Right cardiac atrium (tissue), 5 donors: Measurements from ENCODE around the gene CPVL. TPM values are rescaled to one million over a fixed set of nuclear protein-coding genes. Genes with fewer than 3 reads are reported as not detected.

ENCODE experiments used
- ATAC-seq, 2 donors: fragments of 200-7000 bp; cut with Tn5 transposase; one replicate each; pipeline versions ENCODE4 v1.8.0 to v1.9.1; 2020; ENCODE audit warnings: moderate library complexity in 2 of 2, mild to moderate bottlenecking in 1 of 2
- DNase-seq, 3 donors: peaks; one replicate each; pipeline ENCODE4 v3.0.0-alpha.2; 2020
- H3K27ac ChIP-seq: one replicate; pipeline ENCODE4 v1.5.1; 2013; ENCODE audit warnings: mild to moderate bottlenecking, low read length, control low read depth, moderate library complexity
- H3K27me3 ChIP-seq: one replicate; pipeline ENCODE4 v1.6.1; 2013; ENCODE audit not compliant: control insufficient read depth, insufficient read depth
- H3K4me1 ChIP-seq: one replicate; pipeline ENCODE4 v1.6.1; 2013; ENCODE audit warnings: low read length; ENCODE audit not compliant: control insufficient read depth, insufficient read depth
- H3K4me3 ChIP-seq: one replicate; pipeline ENCODE4 v1.5.1; 2013; ENCODE audit warnings: low read length, control low read depth
- H3K9me3 ChIP-seq: one replicate; pipeline ENCODE4 v1.6.1; 2013; ENCODE audit warnings: low read length; ENCODE audit not compliant: control insufficient read depth
- whole genome bisulfite sequencing: extraction: QIAGEN DNeasy Blood & Tissue Kit; methylation state at CpG from one replicate; pipeline ENCODE4 v1.1.7; 2013; 5-methylcytosine and 5-hydroxymethylcytosine counted together
- intact Hi-C, 4 donors: fragments of 100-400 bp; cut with DNase I; formaldehyde crosslinking; loops; one replicate each; pipeline versions ENCODE4 v1.11.0 to v1.14.0; 2022 to 2023
- polyA plus RNA-seq: library from polyadenylated mRNA; stranded (reverse); fragments of 200-250 nt; gene quantifications from one replicate; pipeline ENCODE4 v1.2.3, GENCODE V29; 2013
- total RNA-seq, 4 donors: library from RNA; stranded (reverse); fragmentation: NEBNext Ultra II Directional; extraction: Animal tissue kit (Norgen Biotek cat#: 25700); gene quantifications; one replicate each; pipeline ENCODE4 v1.2.1, GENCODE V29; 2021
- donor health status: healthy with polysubstance abuse.
- donor health status: DM: no; HTN: yes; CAD: no.
- donor health status: DM: no; HTN: no; CAD: no.
- donor health status: DM: no; HTN: yes; CAD: no; lungs with severe emphysema.
- donor health status: DM: yes; HTN: yes; CAD: no.

The CPVL gene
- total and polyA plus RNA-seq, 5 donors: 3.2 to 14.4 (median 10.4) TPM

- Histone ChIP-seq H3K4me3 (no peak overlapping the region), H3K27ac (peak overlapping the region; percentile 25), H3K4me1 (peaks cover 16% of the 10 kb centered on the region), H3K9me3 (no peaks in the 10 kb centered on the region), H3K27me3 (no peaks in the 10 kb centered on the region)
- WGBS: 77% methylated on average over 11 of the region's 11 CpGs
- DNase-seq (no peak), ATAC-seq (no peak)
- intact Hi-C loops: no loop called here
Observed at GRCh38 chr7:28986028-28986764, 160.1 kb downstream of the CPVL start.

GRCh38 chr7:28984631-28985030, 161.7 kb downstream of the CPVL start:
- Histone ChIP-seq H3K27ac (peak overlapping the region; percentile 54), H3K9me3 (no peaks in the 10 kb centered on the region), H3K4me3 (no peak overlapping the region), H3K4me1 (peaks cover 16% of the 10 kb centered on the region), H3K27me3 (no peaks in the 10 kb centered on the region)
- ATAC-seq (peak; percentile 30 to 63), DNase-seq (peak; percentile 60 to 82 (median 72))
- intact Hi-C loops: no loop called here
- 68% methylated on average over 4 of the region's 4 CpGs for WGBS

DNA sequence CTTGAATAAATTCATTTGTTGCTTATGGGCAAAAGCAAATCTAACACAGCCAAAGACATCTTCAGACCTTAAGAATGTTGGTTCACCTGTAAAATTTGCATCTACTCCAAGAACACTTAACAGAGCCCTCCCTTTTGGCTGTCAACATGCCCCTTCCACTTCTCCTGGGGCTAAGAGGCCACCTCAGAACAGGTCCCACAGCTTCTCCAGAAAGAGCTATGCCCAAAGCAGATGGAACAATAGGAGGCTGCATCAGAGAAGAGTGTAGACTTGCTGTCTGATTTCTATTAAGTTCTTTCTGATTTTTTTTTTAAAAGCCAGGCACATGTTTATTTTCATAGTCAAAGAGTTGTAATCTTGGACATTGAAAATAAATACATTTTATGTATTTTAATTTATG, 162.1 kb downstream of the CPVL start:
- Histone ChIP-seq H3K4me1 (peaks cover 15% of the 10 kb centered on the region), H3K4me3 (no peak overlapping the region), H3K27me3 (no peaks in the 10 kb centered on the region), H3K27ac (no peak overlapping the region), H3K9me3 (no peaks in the 10 kb centered on the region)
- intact Hi-C loops: no loop called here
- no peak for DNase-seq
- ATAC-seq: no peak

GRCh38 chr7:28983396-28984190, 162.7 kb downstream of the CPVL start:
- intact Hi-C loops: no loop called here
- no peaks in the 10 kb centered on the region for H3K27me3 ChIP-seq
- no peak for ATAC-seq
- peaks cover 15% of the 10 kb centered on the region for H3K4me1 ChIP-seq
- WGBS: 91% methylated on average over 4 of the region's 4 CpGs
- no peak overlapping the region for H3K27ac ChIP-seq
- H3K9me3 ChIP-seq: no peaks in the 10 kb centered on the region
- DNase-seq: no peak
- H3K4me3 ChIP-seq: no peak overlapping the region

DNA sequence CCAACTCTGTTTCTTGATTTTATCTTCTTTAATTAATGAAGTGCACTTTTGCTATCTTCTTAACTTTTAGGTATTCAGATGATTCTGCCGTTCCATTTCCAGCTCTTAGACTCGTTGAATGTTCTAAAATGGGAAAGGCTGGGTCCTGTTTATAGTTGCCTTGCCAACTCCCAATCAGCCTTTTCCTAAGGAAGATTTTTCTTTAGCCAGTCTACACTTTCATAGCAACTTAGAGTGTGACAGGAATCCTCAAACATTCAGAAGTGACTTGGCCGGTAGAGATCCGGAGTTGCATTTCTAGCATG, 165.2 kb downstream of the CPVL start:
- Histone ChIP-seq H3K27ac (no peak overlapping the region), H3K27me3 (no peaks in the 10 kb centered on the region), H3K4me3 (no peak overlapping the region), H3K4me1 (peaks cover 4% of the 10 kb centered on the region), H3K9me3 (no peaks in the 10 kb centered on the region)
- 44% methylated on average over 4 of the region's 4 CpGs for WGBS
- DNase-seq (no peak), ATAC-seq (no peak)
- intact Hi-C loops: no loop called here

- ATAC-seq (peak; percentile 29 to 32), DNase-seq (peak in 1 of 3 donors; percentile 50)
- intact Hi-C loops: no loop called here
- Histone ChIP-seq H3K27me3 (no peaks in the 10 kb centered on the region), H3K4me3 (no peak overlapping the region), H3K9me3 (no peaks in the 10 kb centered on the region), H3K4me1 (peaks cover 2% of the 10 kb centered on the region), H3K27ac (no peak overlapping the region)
- WGBS: 73% methylated on average over 8 of the region's 8 CpGs
Observed at GRCh38 chr7:28980451-28981160, 165.7 kb downstream of the CPVL start.

GRCh38 chr7:28979776-28980175, 166.6 kb downstream of the CPVL start:
- no peak overlapping the region for H3K27ac ChIP-seq
- H3K4me1 ChIP-seq: peaks cover under 1% of the 10 kb centered on the region
- H3K4me3 ChIP-seq: no peak overlapping the region
- intact Hi-C loops: no loop called here
- ATAC-seq: peak; percentile 80 to 87
- H3K9me3 ChIP-seq: no peaks in the 10 kb centered on the region
- WGBS: 67% methylated on average over 3 of the region's 3 CpGs
- peak; percentile 47 to 81 (median 75) for DNase-seq
- H3K27me3 ChIP-seq: no peaks in the 10 kb centered on the region

- ATAC-seq: no peak
- Histone ChIP-seq H3K4me3 (no peak overlapping the region), H3K4me1 (no peaks in the 10 kb centered on the region), H3K27me3 (no peaks in the 10 kb centered on the region), H3K27ac (no peak overlapping the region), H3K9me3 (peaks cover 3% of the 10 kb centered on the region)
- intact Hi-C loops: no loop called here
- 29% methylated on average over 1 of the region's 1 CpG for WGBS
- DNase-seq: no peak
Observed at GRCh38 chr7:28977881-28978280, 168.5 kb downstream of the CPVL start.

- no peak overlapping the region for H3K27ac ChIP-seq
- intact Hi-C loops: no loop called here
- no peak for ATAC-seq
- 58% methylated on average over 3 of the region's 3 CpGs for WGBS
- peaks cover 3% of the 10 kb centered on the region for H3K9me3 ChIP-seq
- DNase-seq: no peak
- no peak overlapping the region for H3K4me3 ChIP-seq
- no peaks in the 10 kb centered on the region for H3K4me1 ChIP-seq
- H3K27me3 ChIP-seq: no peaks in the 10 kb centered on the region
Observed at GRCh38 chr7:28976022-28976421, 170.3 kb downstream of the CPVL start.

- Histone ChIP-seq H3K27ac (no peak overlapping the region), H3K9me3 (peaks cover 3% of the 10 kb centered on the region), H3K4me1 (no peaks in the 10 kb centered on the region), H3K4me3 (no peak overlapping the region), H3K27me3 (no peaks in the 10 kb centered on the region)
- ATAC-seq (no peak), DNase-seq (no peak)
- WGBS: 94% methylated on average over 3 of the region's 3 CpGs
- intact Hi-C loops: no loop called here
Observed at GRCh38 chr7:28973591-28973990, 172.7 kb downstream of the CPVL start.

GRCh38 chr7:28964056-28964455, 182.3 kb downstream of the CPVL start:
- no peaks in the 10 kb centered on the region for H3K27me3 ChIP-seq
- H3K27ac ChIP-seq: no peak overlapping the region
- ATAC-seq (no peak), DNase-seq (no peak)
- no peaks in the 10 kb centered on the region for H3K9me3 ChIP-seq
- intact Hi-C loops: no loop called here
- H3K4me1 ChIP-seq: no peaks in the 10 kb centered on the region
- no peak overlapping the region for H3K4me3 ChIP-seq
- 75% methylated on average over 2 of the region's 2 CpGs for WGBS
